Mesendoderm (in vitro differentiated cells): ENCODE data around the gene ZNF101.

Experiments
- DNase-seq: peaks from one replicate; pipeline ENCODE4 v3.0.0; 2013
- H2AK5ac ChIP-seq: 2 replicates; pipeline ENCODE4 v1.6.1; 2013; ENCODE audit warnings: low read length, inconsistent platforms
- H2BK120ac ChIP-seq: 2 replicates; pipeline ENCODE4 v1.6.1; 2013; ENCODE audit warnings: low read depth, mild to moderate bottlenecking, low read length, moderate library complexity, mixed read lengths
- H2BK15ac ChIP-seq: replicated peaks from 2 replicates; pipeline ENCODE4 v1.6.1; 2013; ENCODE audit warnings: low read depth, mild to moderate bottlenecking, moderate library complexity
- H2BK5ac ChIP-seq: 2 replicates; pipeline ENCODE4 v1.6.1; 2013; ENCODE audit warnings: low read length, inconsistent platforms
- H3K18ac ChIP-seq: 2 replicates; pipeline ENCODE4 v1.6.1; 2013; ENCODE audit warnings: mild to moderate bottlenecking, low read length, mixed read lengths
- H3K23ac ChIP-seq: one replicate; pipeline ENCODE4 v1.6.1; 2013; ENCODE audit warnings: low read length
- H3K27ac ChIP-seq: 2 replicates; pipeline ENCODE4 v1.5.1; 2013; ENCODE audit warnings: low read depth, mild to moderate bottlenecking, inconsistent platforms, low read length, moderate library complexity
- H3K27me3 ChIP-seq: 2 replicates; pipeline ENCODE4 v1.6.1; 2013; ENCODE audit warnings: low read length, control low read depth, mild to moderate bottlenecking, inconsistent platforms; ENCODE audit not compliant: insufficient read depth, poor library complexity
- H3K36me3 ChIP-seq: 2 replicates; pipeline ENCODE4 v1.6.1; 2013; ENCODE audit warnings: low read length, inconsistent platforms; ENCODE audit not compliant: control insufficient read depth, insufficient read depth
- H3K4ac ChIP-seq: one replicate; pipeline ENCODE4 v1.6.1; 2013; ENCODE audit warnings: low read depth, mild to moderate bottlenecking, low read length, moderate library complexity
- H3K4me1 ChIP-seq: 2 replicates; pipeline ENCODE4 v1.6.1; 2013; ENCODE audit warnings: low read depth, low read length, inconsistent platforms; ENCODE audit not compliant: control insufficient read depth
- H3K4me2 ChIP-seq: 2 replicates; pipeline ENCODE4 v1.6.1; 2013; ENCODE audit warnings: low read length
- H3K4me3 ChIP-seq: 2 replicates; pipeline ENCODE4 v1.5.1; 2013; ENCODE audit warnings: mild to moderate bottlenecking, low read length
- H3K56ac ChIP-seq: one replicate; pipeline ENCODE4 v1.6.1; 2013; ENCODE audit warnings: low read length
- H3K79me1 ChIP-seq: 2 replicates; pipeline ENCODE4 v1.6.1; 2013; ENCODE audit warnings: low read length, inconsistent platforms
- H3K79me2 ChIP-seq: 2 replicates; pipeline ENCODE4 v1.6.1; 2013; ENCODE audit warnings: mild to moderate bottlenecking, low read length; ENCODE audit not compliant: control insufficient read depth, insufficient read depth
- H3K9ac ChIP-seq: 2 replicates; pipeline ENCODE4 v1.6.1; 2013; ENCODE audit warnings: low read length, inconsistent platforms
- H4K5ac ChIP-seq: one replicate; pipeline ENCODE4 v1.6.1; 2013; ENCODE audit warnings: low read length
- H4K8ac ChIP-seq: one replicate; pipeline ENCODE4 v1.6.1; 2013; ENCODE audit warnings: low read depth, mild to moderate bottlenecking, control low read depth, low read length, moderate library complexity
- WGBS: extraction: QIAGEN DNeasy Blood & Tissue Kit; methylation state at CpG from one replicate; pipeline ENCODE4 v1.1.7; 2013; ENCODE audit warnings: low lambda C conversion rate, missing lambda C conversion rate; ENCODE audit not compliant: insufficient coverage; ENCODE audit errors: extremely low coverage; 5-methylcytosine and 5-hydroxymethylcytosine counted together

ZNF101 gene

GRCh38 chr19:19644054-19644388 lies 24.6 kb upstream of the ZNF101 start:
- no CpG with 5 or more reads among the region's 5 CpGs for WGBS
- Histone ChIP-seq H3K56ac (peak overlapping the region; percentile 42), H3K4me1 (no peaks in the 10 kb centered on the region), H2AK5ac (no peak overlapping the region), H3K79me2 (no peaks in the 10 kb centered on the region), H3K4me2 (no peak overlapping the region), H3K27me3 (no peaks in the 10 kb centered on the region), H2BK5ac (no peak overlapping the region), H2BK120ac (no peak overlapping the region), H3K23ac (no peak overlapping the region), H4K5ac (no peak overlapping the region), H3K79me1 (no peaks in the 10 kb centered on the region), H3K18ac (no peak overlapping the region), H3K9ac (no peak overlapping the region), H3K4ac (no peak overlapping the region), H3K27ac (no peak overlapping the region), H2BK15ac (no peak overlapping the region), H3K36me3 (peaks cover 9% of the 10 kb centered on the region), H4K8ac (no peak overlapping the region), H3K4me3 (no peak overlapping the region)
- no peak for DNase-seq

GRCh38 chr19:19645233-19645870 lies 23.3 kb upstream of the ZNF101 start:
- WGBS, result no CpG with 5 or more reads among the region's 17 CpGs
- H3K36me3 ChIP-seq, result peaks cover 10% of the 10 kb centered on the region

GRCh38 chr19:19647037-19647835 lies 21.4 kb upstream of the ZNF101 start:
- H3K36me3 ChIP-seq, result peaks cover 18% of the 10 kb centered on the region
- no peaks in the 10 kb centered on the region for H3K27me3 ChIP-seq
- H3K4ac ChIP-seq, result no peak overlapping the region
- no peaks in the 10 kb centered on the region for H3K4me1 ChIP-seq
- H3K4me2 ChIP-seq, result no peak overlapping the region
- H3K18ac ChIP-seq, result no peak overlapping the region
- no peak overlapping the region for H3K56ac ChIP-seq
- no CpG with 5 or more reads among the region's 29 CpGs for WGBS
- no peak overlapping the region for H4K5ac ChIP-seq
- no peak overlapping the region for H3K9ac ChIP-seq
- H4K8ac ChIP-seq, result no peak overlapping the region
- no peaks in the 10 kb centered on the region for H3K79me1 ChIP-seq
- H3K27ac ChIP-seq, result no peak overlapping the region
- no peak overlapping the region for H3K23ac ChIP-seq
- H2BK120ac ChIP-seq, result no peak overlapping the region
- no peaks in the 10 kb centered on the region for H3K79me2 ChIP-seq
- no peak overlapping the region for H2BK15ac ChIP-seq
- no peak overlapping the region for H3K4me3 ChIP-seq
- H2AK5ac ChIP-seq, result no peak overlapping the region
- no peak for DNase-seq
- H2BK5ac ChIP-seq, result no peak overlapping the region

More at GRCh38 chr19:19645233-19645870, 23.3 kb upstream of the ZNF101 start:
- Histone ChIP-seq H3K4me1 (no peaks in the 10 kb centered on the region), H3K23ac (no peak overlapping the region), H2BK120ac (no peak overlapping the region), H3K4me3 (no peak overlapping the region), H3K9ac (no peak overlapping the region), H3K79me2 (no peaks in the 10 kb centered on the region), H3K18ac (no peak overlapping the region), H3K4me2 (no peak overlapping the region), H3K56ac (no peak overlapping the region), H4K5ac (no peak overlapping the region), H3K4ac (no peak overlapping the region), H4K8ac (no peak overlapping the region), H2BK15ac (no peak overlapping the region), H3K27me3 (no peaks in the 10 kb centered on the region), H2BK5ac (no peak overlapping the region), H2AK5ac (no peak overlapping the region), H3K27ac (no peak overlapping the region), H3K79me1 (no peaks in the 10 kb centered on the region)
- DNase-seq, result no peak

- Histone ChIP-seq H3K79me2 (no peaks in the 10 kb centered on the region), H3K4ac (no peak overlapping the region), H3K4me1 (no peaks in the 10 kb centered on the region), H2AK5ac (no peak overlapping the region), H3K4me3 (no peak overlapping the region), H2BK5ac (no peak overlapping the region), H2BK15ac (no peak overlapping the region), H2BK120ac (no peak overlapping the region), H3K23ac (no peak overlapping the region), H3K27me3 (no peaks in the 10 kb centered on the region), H3K56ac (no peak overlapping the region), H3K4me2 (no peak overlapping the region), H3K18ac (no peak overlapping the region), H3K79me1 (no peaks in the 10 kb centered on the region), H4K8ac (no peak overlapping the region), H3K27ac (no peak overlapping the region), H3K36me3 (peaks cover 22% of the 10 kb centered on the region), H4K5ac (no peak overlapping the region), H3K9ac (no peak overlapping the region)
- no CpG with 5 or more reads among the region's 6 CpGs for WGBS
- no peak for DNase-seq
These were observed 19.5 kb upstream of the ZNF101 start for GRCh38 chr19:19649155-19649554.

- no peak overlapping the region for H3K4me3 ChIP-seq
- H3K4ac ChIP-seq, result no peak overlapping the region
- DNase-seq, result no peak
- no peak overlapping the region for H3K4me2 ChIP-seq
- H2BK15ac ChIP-seq, result no peak overlapping the region
- no CpG with 5 or more reads among the region's 22 CpGs for WGBS
- H3K79me2 ChIP-seq, result no peaks in the 10 kb centered on the region
- H3K27ac ChIP-seq, result no peak overlapping the region
- no peak overlapping the region for H3K18ac ChIP-seq
- no peak overlapping the region for H3K23ac ChIP-seq
- no peak overlapping the region for H4K8ac ChIP-seq
- no peaks in the 10 kb centered on the region for H3K79me1 ChIP-seq
- H3K36me3 ChIP-seq, result peaks cover 22% of the 10 kb centered on the region
- no peak overlapping the region for H3K9ac ChIP-seq
- H2BK120ac ChIP-seq, result no peak overlapping the region
- no peak overlapping the region for H2AK5ac ChIP-seq
- no peaks in the 10 kb centered on the region for H3K27me3 ChIP-seq
- H2BK5ac ChIP-seq, result no peak overlapping the region
- no peak overlapping the region for H4K5ac ChIP-seq
- H3K56ac ChIP-seq, result no peak overlapping the region
- H3K4me1 ChIP-seq, result no peaks in the 10 kb centered on the region
These were observed 19.1 kb upstream of the ZNF101 start for GRCh38 chr19:19649580-19649995.
